Kidney epithelial cell (primary cell): ENCODE results near the gene TUBGCP2. TPM values are rescaled to one million over a fixed set of nuclear protein-coding genes. Genes with fewer than 3 reads are reported as not detected.
A peak's percentile ranks its signal among the peaks of the same experiment; 100 is the strongest.

Experiments used
- DNase-seq: peaks from one replicate; pipeline ENCODE4 v3.0.0-alpha.2; 2010; ENCODE audit warnings: low read depth
- H3K27me3 ChIP-seq: 2 replicates; pipeline ENCODE4 v1.6.0; 2011; ENCODE audit warnings: low read length; ENCODE audit not compliant: control insufficient read depth, insufficient read depth
- H3K36me3 ChIP-seq: 2 replicates; pipeline ENCODE4 v1.5.1; 2011; ENCODE audit warnings: low read length; ENCODE audit not compliant: control insufficient read depth, insufficient read depth
- H3K4me3 ChIP-seq: 2 replicates; pipeline ENCODE4 v1.5.1; 2011; ENCODE audit warnings: low read depth, mild to moderate bottlenecking, control low read depth, low read length
- CTCF ChIP-seq: IDR thresholded peaks from 2 replicates; pipeline ENCODE4 v1.5.1; 2011; ENCODE audit warnings: mild to moderate bottlenecking, moderate library complexity, low read length, control low read depth, inconsistent platforms; ENCODE audit not compliant: insufficient read depth, poor library complexity, severe bottlenecking
- total RNA-seq: library from RNA; depleted of rRNA; stranded (reverse); fragments of >200 nt; gene quantifications from 2 replicates; pipeline ENCODE4 v1.2.3, GENCODE V29; 2015

TUBGCP2 gene
- total RNA-seq, 1 donor from 2014 or later: 65.5 TPM

GRCh38 chr10:133318494-133319127, 9.9 kb upstream of the TUBGCP2 start:
- TF ChIP-seq CTCF: peak; percentile 89

DNA sequence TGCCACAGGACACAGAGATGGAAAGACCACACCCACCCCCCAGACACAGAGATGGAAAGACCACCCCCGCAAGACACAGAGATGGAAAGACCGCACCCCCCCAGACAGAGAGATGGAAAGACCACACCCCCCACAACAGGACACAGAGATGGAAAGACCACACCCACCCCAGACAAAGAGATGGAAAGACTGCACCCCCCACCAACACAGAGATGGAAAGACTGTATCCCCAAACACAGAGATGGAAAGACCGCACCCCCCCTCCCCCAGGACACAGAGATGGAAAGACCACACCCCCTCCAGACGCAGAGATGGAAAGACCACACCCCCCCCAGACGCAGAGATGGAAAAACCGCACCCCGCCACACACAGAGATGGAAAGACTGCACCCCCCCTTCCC, 8.1 kb upstream of the TUBGCP2 start:
- no peak for DNase-seq
- H3K36me3 ChIP-seq: no peaks in the 10 kb centered on the region
- no peak overlapping the region for H3K4me3 ChIP-seq
- TF ChIP-seq CTCF: no peak
- H3K27me3 ChIP-seq: peaks cover 6% of the 10 kb centered on the region

More at GRCh38 chr10:133318494-133319127, 9.9 kb upstream of the TUBGCP2 start:
- no peaks in the 10 kb centered on the region for H3K36me3 ChIP-seq
- H3K4me3 ChIP-seq: peak overlapping the region; percentile 40
- DNase-seq: no peak
- peaks cover 6% of the 10 kb centered on the region for H3K27me3 ChIP-seq

DNA sequence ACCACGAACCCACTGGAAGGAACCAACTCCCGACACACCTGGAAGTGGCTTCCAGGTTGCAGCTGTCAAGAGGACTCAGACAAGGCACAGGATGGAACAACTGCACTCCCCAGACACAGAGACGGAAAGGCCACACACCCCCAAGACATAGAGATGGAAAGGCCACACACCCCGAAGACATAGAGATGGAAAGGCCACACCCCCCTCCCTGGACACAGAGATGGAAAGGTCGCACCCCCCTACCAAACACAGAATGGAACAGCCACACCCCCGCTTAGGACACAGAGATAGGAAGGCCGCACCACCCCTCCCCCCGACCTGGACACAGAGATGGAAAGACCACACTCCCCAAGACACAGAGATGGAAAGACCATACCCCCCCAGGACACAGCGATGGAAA, 7.6 kb upstream of the TUBGCP2 start:
- no peaks in the 10 kb centered on the region for H3K36me3 ChIP-seq
- no peak overlapping the region for H3K4me3 ChIP-seq
- peaks cover 6% of the 10 kb centered on the region for H3K27me3 ChIP-seq
- no peak for TF ChIP-seq CTCF
- DNase-seq: no peak

- TF ChIP-seq CTCF: no peak
- Histone ChIP-seq H3K4me3 (no peak overlapping the region), H3K36me3 (no peaks in the 10 kb centered on the region), H3K27me3 (peaks cover 6% of the 10 kb centered on the region)
- no peak for DNase-seq
These were observed 7.2 kb upstream of the TUBGCP2 start for GRCh38 chr10:133315847-133316246.

GRCh38 chr10:133314911-133315310, 6.2 kb upstream of the TUBGCP2 start:
- H3K4me3 ChIP-seq: no peak overlapping the region
- DNase-seq: no peak
- H3K36me3 ChIP-seq: no peaks in the 10 kb centered on the region
- no peak for TF ChIP-seq CTCF
- H3K27me3 ChIP-seq: peaks cover 6% of the 10 kb centered on the region

- H3K4me3 ChIP-seq: no peak overlapping the region
- no peaks in the 10 kb centered on the region for H3K27me3 ChIP-seq
- no peaks in the 10 kb centered on the region for H3K36me3 ChIP-seq
- no peak for TF ChIP-seq CTCF
- no peak for DNase-seq
These were observed 4.5 kb upstream of the TUBGCP2 start for GRCh38 chr10:133313192-133313591.
